H1 (cell line): ENCODE data around the gene DNAJC6.

Experiments
- ATF2 ChIP-seq: IDR thresholded peaks from 2 replicates; pipeline ENCODE4 v1.6.1; 2012; ENCODE audit warnings: low read length, inconsistent platforms
- BCL11A ChIP-seq, 2 experiments: IDR thresholded peaks; one replicate each; pipeline ENCODE4 v1.6.1; 2011; ENCODE audit warnings: low read depth in 2 of 2, low read length in 2 of 2, mild to moderate bottlenecking in 2 of 2
- CEBPB ChIP-seq: IDR thresholded peaks from 2 replicates; pipeline ENCODE4 v1.6.1; 2012; ENCODE audit warnings: low read depth, low read length
- EP300 ChIP-seq, 2 experiments: IDR thresholded peaks; 1 replicate in 1 of 2; 2 replicates in 1 of 2; pipeline ENCODE4 v1.6.1; 2011 to 2012; ENCODE audit warnings: low read depth in 2 of 2, low read length in 2 of 2, mild to moderate bottlenecking in 2 of 2, borderline replicate concordance in 1 of 2, inconsistent platforms in 1 of 2, moderate library complexity in 1 of 2
- EZH2 ChIP-seq: fragments of 200-600 bp; sonication (generic); IDR thresholded peaks from 2 replicates; pipeline ENCODE4 v1.7.1; 2012; ENCODE audit warnings: low read depth, mild to moderate bottlenecking, moderate library complexity, low read length, inconsistent platforms; ENCODE audit not compliant: severe bottlenecking
- KDM1A ChIP-seq: fragments of 200-600, 300-600 bp; sonication (generic); IDR thresholded peaks from 2 replicates; pipeline ENCODE4 v1.7.1; 2016; ENCODE audit warnings: mild to moderate bottlenecking, low read length, borderline replicate concordance
- MAX ChIP-seq: IDR thresholded peaks from 2 replicates; pipeline ENCODE4 v1.6.1; 2012; ENCODE audit warnings: inconsistent platforms
- RBBP5 ChIP-seq: IDR thresholded peaks from 2 replicates; pipeline ENCODE4 v1.7.1; 2012; ENCODE audit warnings: low read depth, mild to moderate bottlenecking, inconsistent platforms, low read length, moderate library complexity, borderline replicate concordance
- SP2 ChIP-seq: IDR thresholded peaks from 2 replicates; pipeline ENCODE4 v1.6.1; 2012; ENCODE audit warnings: mild to moderate bottlenecking, low read length, inconsistent platforms
- USF2 ChIP-seq: IDR thresholded peaks from 2 replicates; pipeline ENCODE4 v1.6.1; 2011; ENCODE audit warnings: low read length, improper control_type of control experiment

GRCh38 chr1:65260851-65261473 is 48.4 kb upstream of the DNAJC6 start:
- no peak for TF ChIP-seq SP2
- no peak for TF ChIP-seq BCL11A (IDR thresholded peaks at IDR 0.05; ENCODE audit: low read depth in 2 of 2, low read length in 2 of 2)
- TF ChIP-seq KDM1A: no peak
- TF ChIP-seq USF2: no peak
- no peak for TF ChIP-seq EP300 (IDR thresholded peaks at IDR 0.05; ENCODE audit: borderline replicate concordance in 1 of 2, low read depth in 2 of 2, low read length in 2 of 2)
- no peak for TF ChIP-seq RBBP5
- TF ChIP-seq ATF2: no peak
- no peak for TF ChIP-seq CEBPB
- no peak for TF ChIP-seq MAX
- TF ChIP-seq EZH2: no peak
